Astrocyte of the spinal cord (primary cell): Measurements from ENCODE around the gene ARNT2.

Experiments
- DNase-seq: peaks from one replicate; pipeline ENCODE4 v3.0.0; 2011; ENCODE audit warnings: low read depth, low spot score
- H3K4me3 ChIP-seq: 2 replicates; pipeline ENCODE4 v1.5.1; 2011; ENCODE audit warnings: low read depth, mild to moderate bottlenecking, low read length, moderate library complexity
- CTCF ChIP-seq: IDR thresholded peaks from 2 replicates; pipeline ENCODE4 v1.5.1; 2012; ENCODE audit warnings: low read depth, mild to moderate bottlenecking, low read length, inconsistent platforms
- in situ Hi-C: cut with HindIII; loops from 2 replicates; pipeline ENCODE4 v1.10.0; 2017; ENCODE audit warnings: low sequenced_read_pairs

ARNT2 gene

GRCh38 chr15:80531796-80532195, 127.6 kb downstream of the ARNT2 start:
- no peak overlapping the region for H3K4me3 ChIP-seq
- in situ Hi-C loops = no loop called here
- no peak for DNase-seq
- TF ChIP-seq CTCF = no peak

GRCh38 chr15:80533790-80534333, 129.7 kb downstream of the ARNT2 start:
- no peak overlapping the region for H3K4me3 ChIP-seq
- TF ChIP-seq CTCF = no peak
- DNase-seq = no peak
- in situ Hi-C loops = no loop called here

GRCh38 chr15:80536231-80536630, 132.0 kb downstream of the ARNT2 start:
- DNase-seq = no peak
- in situ Hi-C loops = no loop called here
- H3K4me3 ChIP-seq = no peak overlapping the region
- TF ChIP-seq CTCF = no peak

- in situ Hi-C loops = no loop called here
- no peak overlapping the region for H3K4me3 ChIP-seq
- no peak for DNase-seq
- TF ChIP-seq CTCF = no peak
Observed at GRCh38 chr15:80536716-80537115, 132.5 kb downstream of the ARNT2 start.

- no peak overlapping the region for H3K4me3 ChIP-seq
- no peak for DNase-seq
- TF ChIP-seq CTCF = no peak
- in situ Hi-C loops = no loop called here
Observed at GRCh38 chr15:80545078-80545477, 140.9 kb downstream of the ARNT2 start.

GRCh38 chr15:80547264-80547663, 143.1 kb downstream of the ARNT2 start:
- in situ Hi-C loops = no loop called here
- TF ChIP-seq CTCF = no peak
- DNase-seq = no peak
- H3K4me3 ChIP-seq = no peak overlapping the region

- TF ChIP-seq CTCF = no peak
- H3K4me3 ChIP-seq = peak overlapping the region; percentile 35
- peak; percentile 85 for DNase-seq
- in situ Hi-C loops = no loop called here
Observed at GRCh38 chr15:80549191-80549590, 145.0 kb downstream of the ARNT2 start.
